ENCODE data around the gene ASXL2. TPM values are rescaled to one million over a fixed set of nuclear protein-coding genes. Genes with fewer than 3 reads are reported as not detected.

ASXL2 gene
- total RNA-seq, 6 donors from 2014 or later: 15.5 to 34.9 (median 25.6) TPM

- no peaks in the 10 kb centered on the region for H3K9me3 ChIP-seq
- TF ChIP-seq EP300 (IDR thresholded peaks at IDR 0.05) (no peak), CTCF (IDR thresholded peaks at IDR 0.05) (peak; percentile 47 to 69 (median 60))
- no peak for DNase-seq
- H3K4me3 ChIP-seq: no peak overlapping the region
- H3K27me3 ChIP-seq: no peaks in the 10 kb centered on the region
- no peak overlapping the region for H3K27ac ChIP-seq
- no peaks in the 10 kb centered on the region for H3K4me1 ChIP-seq
- H3K36me3 ChIP-seq: no peaks in the 10 kb centered on the region
- ATAC-seq (ENCODE audit: low FRiP score in 2 of 2): peak in 1 of 2 donors; percentile 47
- WGBS, 2 donors: 17 to 46% methylated on average over 6 of the region's 6 CpGs
Measured at GRCh38 chr2:25700221-25700660, 178.0 kb downstream of the ASXL2 start.

- no peak for TF ChIP-seq EP300 (IDR thresholded peaks at IDR 0.05)
- no peak for TF ChIP-seq POLR2AphosphoS5 (IDR thresholded peaks at IDR 0.05)
- no peak for TF ChIP-seq CTCF (IDR thresholded peaks at IDR 0.05)
- TF ChIP-seq POLR2A (IDR thresholded peaks at IDR 0.05): no peak
- WGBS, 2 donors: 66 to 73% methylated on average over 7 of the region's 7 CpGs
- Histone ChIP-seq H3K4me3 (no peak overlapping the region), H3K27ac (no peak overlapping the region), H3K27me3 (no peaks in the 10 kb centered on the region), H3K4me1 (no peaks in the 10 kb centered on the region), H3K36me3 (no peaks in the 10 kb centered on the region), H3K9me3 (no peaks in the 10 kb centered on the region)
- ATAC-seq (ENCODE audit: low FRiP score in 2 of 2) (no peak), DNase-seq (no peak)
Measured at GRCh38 chr2:25699216-25699615, 179.1 kb downstream of the ASXL2 start.

GRCh38 chr2:25698752-25699151 lies 179.5 kb downstream of the ASXL2 start:
- H3K4me1 ChIP-seq: no peaks in the 10 kb centered on the region
- no peaks in the 10 kb centered on the region for H3K27me3 ChIP-seq
- no peak overlapping the region for H3K4me3 ChIP-seq
- ATAC-seq (ENCODE audit: low FRiP score in 2 of 2): no peak
- DNase-seq: no peak
- no peak overlapping the region for H3K27ac ChIP-seq
- H3K36me3 ChIP-seq: no peaks in the 10 kb centered on the region
- H3K9me3 ChIP-seq: no peaks in the 10 kb centered on the region
- no peak for TF ChIP-seq POLR2A (IDR thresholded peaks at IDR 0.05)

GRCh38 chr2:25697559-25698341 lies 180.5 kb downstream of the ASXL2 start:
- no peak for TF ChIP-seq POLR2AphosphoS5 (IDR thresholded peaks at IDR 0.05)
- TF ChIP-seq POLR2A (IDR thresholded peaks at IDR 0.05): no peak
- no peak for TF ChIP-seq EP300 (IDR thresholded peaks at IDR 0.05)
- no peak for TF ChIP-seq CTCF (IDR thresholded peaks at IDR 0.05)
- H3K36me3 ChIP-seq: no peaks in the 10 kb centered on the region
- no peaks in the 10 kb centered on the region for H3K4me1 ChIP-seq
- no peaks in the 10 kb centered on the region for H3K27me3 ChIP-seq
- no peaks in the 10 kb centered on the region for H3K9me3 ChIP-seq
- no peak for ATAC-seq (ENCODE audit: low FRiP score in 2 of 2)
- H3K4me3 ChIP-seq: no peak overlapping the region
- 54 to 56% methylated on average over 17 of the region's 17 CpGs for WGBS, 2 donors
- no peak for DNase-seq
- no peak overlapping the region for H3K27ac ChIP-seq

- H3K27ac ChIP-seq: no peak overlapping the region
- no peak overlapping the region for H3K4me3 ChIP-seq
- DNase-seq: no peak
- H3K27me3 ChIP-seq: no peaks in the 10 kb centered on the region
- no peaks in the 10 kb centered on the region for H3K4me1 ChIP-seq
- no peak for ATAC-seq (ENCODE audit: low FRiP score in 2 of 2)
- no peak for TF ChIP-seq POLR2AphosphoS5 (IDR thresholded peaks at IDR 0.05)
- TF ChIP-seq CTCF (IDR thresholded peaks at IDR 0.05): no peak
- TF ChIP-seq POLR2A (IDR thresholded peaks at IDR 0.05): no peak
- TF ChIP-seq EP300 (IDR thresholded peaks at IDR 0.05): no peak
- WGBS, 2 donors: 91% methylated on average over 6 of the region's 6 CpGs
- H3K36me3 ChIP-seq: no peaks in the 10 kb centered on the region
- no peaks in the 10 kb centered on the region for H3K9me3 ChIP-seq
Measured at GRCh38 chr2:25692737-25693445, 185.4 kb downstream of the ASXL2 start.

All from upper lobe of left lung (tissue), 6 donors.